BE2C (cell line): ENCODE data around the gene OR3A3. TPM values are rescaled to one million over a fixed set of nuclear protein-coding genes. Genes with fewer than 3 reads are reported as not detected.
"Not testable (repeated sequence)": the region's sequence is repeated elsewhere in the genome, so short reads cannot be mapped to it uniquely, and the experiment has no call there.

ENCODE experiments used
- DNase-seq: peaks from one replicate; pipeline ENCODE4 v3.0.0-alpha.2; 2020
- H3K27me3 ChIP-seq: fragments of 250-450 bp; sonication (Bioruptor Pico); 2 replicates; pipeline ENCODE4 v1.5.1; 2020; ENCODE audit warnings: mild to moderate bottlenecking
- H3K36me3 ChIP-seq: fragments of 250-450 bp; sonication (Bioruptor Pico); 2 replicates; pipeline ENCODE4 v1.5.1; 2020; ENCODE audit warnings: mild to moderate bottlenecking
- H3K4me1 ChIP-seq: fragments of 250-450 bp; sonication (Bioruptor Pico); 2 replicates; pipeline ENCODE4 v1.5.1; 2020
- H3K4me3 ChIP-seq: 2 replicates; pipeline ENCODE4 v1.5.1; 2011; ENCODE audit warnings: low read depth, low read length
- H3K9me3 ChIP-seq: fragments of 250-450 bp; sonication (Bioruptor Pico); 2 replicates; pipeline ENCODE4 v1.5.1; 2020
- CTCF ChIP-seq: IDR thresholded peaks from 2 replicates; pipeline ENCODE4 v1.5.1; 2012; ENCODE audit warnings: mild to moderate bottlenecking, low read depth, low read length
- polyA plus RNA-seq: library from polyadenylated mRNA; unstranded; fragments of >200 nt; gene quantifications from one replicate; pipeline ENCODE4 v1.2.1, GENCODE V29; 2012; ENCODE audit warnings: low read depth, missing spikeins; ENCODE audit not compliant: insufficient read length, insufficient read depth

Gene OR3A3
- not detected for polyA plus RNA-seq

DNA sequence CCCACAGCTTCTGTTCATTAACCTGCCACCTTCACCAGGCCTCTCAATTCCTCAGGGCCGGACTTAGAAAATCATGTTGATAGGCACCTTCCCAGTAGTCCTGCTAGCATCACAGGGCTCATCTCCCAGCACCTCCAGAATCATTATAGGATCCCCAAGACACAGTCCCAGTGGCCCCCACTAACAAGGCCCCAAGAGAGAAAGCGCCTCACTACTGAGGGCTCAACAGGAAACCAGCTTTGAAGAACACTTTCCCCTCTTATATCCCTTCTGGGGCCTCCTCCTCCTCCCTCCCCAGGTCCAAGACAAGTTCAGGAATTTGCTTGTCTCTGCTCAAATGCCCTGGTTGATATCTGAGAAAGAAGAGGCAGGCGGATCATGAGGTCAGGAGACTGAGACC, at the start of gene OR3A3:
Gene OR3A3 (plus strand): TSS at position 301 of the 400 bp plus-strand sequence.
- Histone ChIP-seq H3K36me3 (no peaks in the 10 kb centered on the region), H3K4me3 (no peak within 1 kb of the TSS), H3K27me3 (no peaks in the 10 kb centered on the region), H3K9me3 (no peaks in the 10 kb centered on the region), H3K4me1 (no peaks in the 10 kb centered on the region)
- DNase-seq, result no peak
- no peak for TF ChIP-seq CTCF

DNA sequence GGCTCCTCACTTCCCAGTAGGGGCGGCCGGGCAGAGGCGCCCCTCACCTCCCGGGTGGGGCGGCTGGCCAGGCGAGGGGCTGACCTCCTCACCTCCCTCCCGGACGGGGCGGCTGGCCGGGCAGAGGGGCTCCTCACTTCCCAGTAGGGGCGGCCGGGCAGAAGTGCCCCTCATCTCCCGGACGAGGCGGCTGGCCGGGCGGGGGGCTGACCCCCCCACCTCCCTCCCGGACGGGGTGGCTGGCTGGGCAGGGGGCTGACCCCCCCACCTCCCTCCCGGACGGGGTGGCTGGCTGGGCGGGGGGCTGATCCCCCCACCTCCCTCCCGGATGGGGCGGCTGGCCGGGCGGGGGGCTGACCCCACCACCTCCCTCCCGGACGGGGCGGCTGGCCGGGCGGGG, 40.0 kb upstream of the OR3A3 start:
- H3K27me3 ChIP-seq, H3K4me3 ChIP-seq, H3K9me3 ChIP-seq, H3K36me3 ChIP-seq, H3K4me1 ChIP-seq, DNase-seq: not testable (repeated sequence)

- H3K9me3 ChIP-seq, result no peaks in the 10 kb centered on the region
- H3K27me3 ChIP-seq, result no peaks in the 10 kb centered on the region
- DNase-seq, result no peak
- no peaks in the 10 kb centered on the region for H3K4me1 ChIP-seq
- no peak for TF ChIP-seq CTCF
- no peaks in the 10 kb centered on the region for H3K36me3 ChIP-seq
- no peak overlapping the region for H3K4me3 ChIP-seq
Observed at GRCh38 chr17:3378321-3378720, 32.8 kb upstream of the OR3A3 start.

DNA sequence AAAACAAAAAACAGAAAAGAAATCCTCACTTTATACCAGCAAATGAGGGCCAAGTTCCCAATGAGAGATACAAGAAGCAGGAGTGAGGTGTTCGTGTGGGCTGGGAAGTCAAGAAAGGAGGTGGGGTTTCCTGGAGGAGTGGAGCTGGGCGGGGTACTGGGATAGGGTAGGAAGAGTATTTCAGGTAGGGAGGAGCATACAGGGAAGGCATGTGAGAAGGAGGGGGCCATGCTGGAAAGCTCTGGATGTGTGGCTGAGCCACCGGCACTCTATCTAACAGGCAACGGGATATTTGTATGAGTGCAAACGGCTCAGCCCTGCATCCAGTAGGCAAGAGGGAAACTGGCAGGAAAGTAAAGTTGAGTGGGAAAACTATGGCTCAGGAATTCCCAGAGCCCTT, 29.2 kb upstream of the OR3A3 start:
- Histone ChIP-seq H3K36me3 (no peaks in the 10 kb centered on the region), H3K27me3 (no peaks in the 10 kb centered on the region), H3K9me3 (no peaks in the 10 kb centered on the region), H3K4me1 (no peaks in the 10 kb centered on the region), H3K4me3 (no peak overlapping the region)
- no peak for TF ChIP-seq CTCF
- no peak for DNase-seq

- H3K9me3 ChIP-seq, result no peaks in the 10 kb centered on the region
- no peaks in the 10 kb centered on the region for H3K36me3 ChIP-seq
Observed at GRCh38 chr17:3385869-3386816, 25.0 kb upstream of the OR3A3 start, which contains the start of gene OR3A2. TSS of gene OR3A2 (minus strand) at chr17:3386308.

GRCh38 chr17:3389791-3390190, 21.4 kb upstream of the OR3A3 start:
- Histone ChIP-seq H3K9me3 (no peaks in the 10 kb centered on the region), H3K4me1 (no peaks in the 10 kb centered on the region), H3K4me3 (no peak overlapping the region), H3K27me3 (no peaks in the 10 kb centered on the region), H3K36me3 (no peaks in the 10 kb centered on the region)
- TF ChIP-seq CTCF, result no peak
- no peak for DNase-seq

More at GRCh38 chr17:3385869-3386816, 25.0 kb upstream of the OR3A3 start, which contains the start of gene OR3A2:
- Histone ChIP-seq H3K4me3 (no peak within 1 kb of the TSS), H3K4me1 (no peaks in the 10 kb centered on the region), H3K27me3 (no peaks in the 10 kb centered on the region)
- no peak for TF ChIP-seq CTCF
- DNase-seq, result no peak

- H3K4me1 ChIP-seq, H3K9me3 ChIP-seq, H3K36me3 ChIP-seq, H3K4me3 ChIP-seq, H3K27me3 ChIP-seq, DNase-seq: not testable (repeated sequence)
Observed at GRCh38 chr17:3397801-3398200, 13.4 kb upstream of the OR3A3 start.
